ENCODE data around the gene CHI3L1.

DNA sequence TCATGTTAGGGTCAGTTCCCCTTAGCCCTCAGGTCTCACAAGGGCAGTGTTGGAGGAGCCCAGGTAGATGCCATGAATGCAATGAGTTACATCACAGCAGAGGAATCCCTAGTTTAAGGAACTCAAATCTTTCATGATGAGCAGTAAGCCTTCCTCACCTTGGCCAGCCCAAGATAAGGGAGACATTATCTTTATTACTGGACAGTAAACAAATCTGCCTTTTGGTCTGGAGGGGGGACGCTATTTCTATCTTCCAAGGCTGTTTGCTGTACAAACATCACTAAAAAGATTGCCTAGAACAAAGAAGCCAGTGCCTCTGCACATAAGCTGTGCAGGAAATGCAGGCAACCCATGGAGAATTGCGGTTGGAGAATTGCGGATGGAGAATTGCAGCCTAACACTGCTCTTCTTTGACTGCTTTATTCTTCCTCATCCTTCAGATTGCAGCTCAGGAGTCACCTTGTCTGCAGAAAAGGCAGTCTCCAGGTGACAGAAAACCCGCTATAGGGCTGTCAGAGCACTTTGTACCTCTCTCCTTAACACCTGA lies 2.3 kb upstream of the CHI3L1 start:
- TF ChIP-seq, protein P1, sequence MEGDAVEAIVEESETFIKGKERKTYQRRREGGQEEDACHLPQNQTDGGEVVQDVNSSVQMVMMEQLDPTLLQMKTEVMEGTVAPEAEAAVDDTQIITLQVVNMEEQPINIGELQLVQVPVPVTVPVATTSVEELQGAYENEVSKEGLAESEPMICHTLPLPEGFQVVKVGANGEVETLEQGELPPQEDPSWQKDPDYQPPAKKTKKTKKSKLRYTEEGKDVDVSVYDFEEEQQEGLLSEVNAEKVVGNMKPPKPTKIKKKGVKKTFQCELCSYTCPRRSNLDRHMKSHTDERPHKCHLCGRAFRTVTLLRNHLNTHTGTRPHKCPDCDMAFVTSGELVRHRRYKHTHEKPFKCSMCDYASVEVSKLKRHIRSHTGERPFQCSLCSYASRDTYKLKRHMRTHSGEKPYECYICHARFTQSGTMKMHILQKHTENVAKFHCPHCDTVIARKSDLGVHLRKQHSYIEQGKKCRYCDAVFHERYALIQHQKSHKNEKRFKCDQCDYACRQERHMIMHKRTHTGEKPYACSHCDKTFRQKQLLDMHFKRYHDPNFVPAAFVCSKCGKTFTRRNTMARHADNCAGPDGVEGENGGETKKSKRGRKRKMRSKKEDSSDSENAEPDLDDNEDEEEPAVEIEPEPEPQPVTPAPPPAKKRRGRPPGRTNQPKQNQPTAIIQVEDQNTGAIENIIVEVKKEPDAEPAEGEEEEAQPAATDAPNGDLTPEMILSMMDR (IDR thresholded peaks at IDR 0.05): no peak
- no peak for TF ChIP-seq POLR2A (IDR thresholded peaks at IDR 0.05)
